OCI-LY3 (cell line): ENCODE data around the gene SLC28A1.

Experiments used
- EZH2phosphoT487 ChIP-seq: fragments of 200-600 bp; shearing (Covaris generic); IDR thresholded peaks from 2 replicates; pipeline ENCODE4 v1.6.1; 2018; ENCODE audit warnings: antibody characterized with exemption, mixed run types, low read depth
- TF ChIP-seq, protein P1 (sequence below): fragments of 200-600, 300-600 bp; sonication (generic); IDR thresholded peaks from 2 replicates; pipeline ENCODE4 v1.5.1; 2014; ENCODE audit warnings: antibody characterized with exemption, low read length, low read depth

DNA sequence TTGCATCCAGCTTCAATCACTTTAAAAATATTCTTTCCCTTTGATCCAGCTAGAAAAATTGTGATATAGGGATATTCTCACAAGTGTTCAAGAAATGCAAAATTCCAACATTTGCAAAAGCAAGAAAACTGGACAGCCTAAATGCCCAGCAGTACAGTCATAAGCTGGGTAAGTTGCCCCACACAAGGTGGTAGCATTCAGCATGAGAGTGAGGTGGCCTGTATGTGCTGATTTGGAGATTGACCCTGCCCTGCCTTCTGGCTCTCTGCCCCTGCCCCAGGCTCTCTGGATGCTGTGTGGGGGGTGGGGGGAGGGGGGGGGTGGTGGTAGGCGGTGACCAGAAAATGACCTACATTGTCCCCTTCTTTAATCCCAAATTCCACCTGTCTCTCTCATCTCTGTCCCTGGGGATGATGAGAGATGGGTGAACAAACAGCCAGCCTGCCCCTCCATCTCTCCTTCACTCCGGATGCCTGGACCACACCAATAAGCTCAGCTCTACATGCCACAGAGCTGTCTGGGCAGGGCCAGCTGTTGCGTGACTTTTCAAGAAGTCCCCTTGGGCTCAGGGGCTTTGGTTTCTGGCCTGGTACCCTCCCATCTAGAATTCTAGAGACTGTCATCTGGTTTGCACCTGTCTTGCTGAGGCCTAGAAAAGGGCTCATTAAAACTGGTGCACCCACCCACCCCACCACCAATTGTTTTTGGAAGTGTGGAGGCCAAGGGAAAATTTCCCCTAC, 42.2 kb downstream of the SLC28A1 start:
- TF ChIP-seq, protein P1, sequence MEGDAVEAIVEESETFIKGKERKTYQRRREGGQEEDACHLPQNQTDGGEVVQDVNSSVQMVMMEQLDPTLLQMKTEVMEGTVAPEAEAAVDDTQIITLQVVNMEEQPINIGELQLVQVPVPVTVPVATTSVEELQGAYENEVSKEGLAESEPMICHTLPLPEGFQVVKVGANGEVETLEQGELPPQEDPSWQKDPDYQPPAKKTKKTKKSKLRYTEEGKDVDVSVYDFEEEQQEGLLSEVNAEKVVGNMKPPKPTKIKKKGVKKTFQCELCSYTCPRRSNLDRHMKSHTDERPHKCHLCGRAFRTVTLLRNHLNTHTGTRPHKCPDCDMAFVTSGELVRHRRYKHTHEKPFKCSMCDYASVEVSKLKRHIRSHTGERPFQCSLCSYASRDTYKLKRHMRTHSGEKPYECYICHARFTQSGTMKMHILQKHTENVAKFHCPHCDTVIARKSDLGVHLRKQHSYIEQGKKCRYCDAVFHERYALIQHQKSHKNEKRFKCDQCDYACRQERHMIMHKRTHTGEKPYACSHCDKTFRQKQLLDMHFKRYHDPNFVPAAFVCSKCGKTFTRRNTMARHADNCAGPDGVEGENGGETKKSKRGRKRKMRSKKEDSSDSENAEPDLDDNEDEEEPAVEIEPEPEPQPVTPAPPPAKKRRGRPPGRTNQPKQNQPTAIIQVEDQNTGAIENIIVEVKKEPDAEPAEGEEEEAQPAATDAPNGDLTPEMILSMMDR, result no peak
- TF ChIP-seq EZH2phosphoT487, result no peak
